ENCODE measurements around the gene NR2F1.

Gene NR2F1

GRCh38 chr5:93623153-93623552 lies 40.1 kb downstream of the NR2F1 start:
- H3K36me3 ChIP-seq (ENCODE audit: insufficient read depth, low read length), result no peaks in the 10 kb centered on the region
- H3K27ac ChIP-seq, result no peak overlapping the region
- no peak overlapping the region for H3K9ac ChIP-seq (ENCODE audit: insufficient read length)
- no peaks in the 10 kb centered on the region for H3K9me3 ChIP-seq (ENCODE audit: low read depth, low read length)
- no peak overlapping the region for H3K4me3 ChIP-seq
- TF ChIP-seq FOXP2 (optimal IDR thresholded peaks at IDR 0.05; ENCODE audit: control extremely low read depth, extremely low read length, insufficient read depth) (no peak), POLR2AphosphoS5 (IDR thresholded peaks at IDR 0.05; ENCODE audit: borderline replicate concordance, low read depth, low read length) (no peak), EZH2 (IDR thresholded peaks at IDR 0.05) (no peak)
- DNase-seq (ENCODE audit: low read depth, low spot score), result no peak

- Histone ChIP-seq H3K27ac (no peak overlapping the region), H3K36me3 (ENCODE audit: insufficient read depth, low read length) (no peaks in the 10 kb centered on the region), H3K4me3 (no peak overlapping the region), H3K9ac (ENCODE audit: insufficient read length) (no peak overlapping the region), H3K9me3 (ENCODE audit: low read depth, low read length) (no peaks in the 10 kb centered on the region)
- DNase-seq (ENCODE audit: low read depth, low spot score), result no peak
- TF ChIP-seq FOXP2 (optimal IDR thresholded peaks at IDR 0.05; ENCODE audit: control extremely low read depth, extremely low read length, insufficient read depth) (no peak), POLR2AphosphoS5 (IDR thresholded peaks at IDR 0.05; ENCODE audit: borderline replicate concordance, low read depth, low read length) (no peak), EZH2 (IDR thresholded peaks at IDR 0.05) (no peak)
Measured at GRCh38 chr5:93626801-93627200, 43.8 kb downstream of the NR2F1 start.

- Histone ChIP-seq H3K9me3 (ENCODE audit: low read depth, low read length) (no peaks in the 10 kb centered on the region), H3K4me3 (no peak overlapping the region), H3K9ac (ENCODE audit: insufficient read length) (no peak overlapping the region), H3K27ac (no peak overlapping the region), H3K36me3 (ENCODE audit: insufficient read depth, low read length) (no peaks in the 10 kb centered on the region)
- DNase-seq (ENCODE audit: low read depth, low spot score), result no peak
- TF ChIP-seq POLR2AphosphoS5 (IDR thresholded peaks at IDR 0.05; ENCODE audit: borderline replicate concordance, low read depth, low read length), result no peak
- no peak for TF ChIP-seq FOXP2 (optimal IDR thresholded peaks at IDR 0.05; ENCODE audit: control extremely low read depth, extremely low read length, insufficient read depth)
- TF ChIP-seq EZH2 (IDR thresholded peaks at IDR 0.05), result no peak
Measured at GRCh38 chr5:93632327-93632726, 49.3 kb downstream of the NR2F1 start.

GRCh38 chr5:93635991-93636390 lies 53.0 kb downstream of the NR2F1 start:
- no peak for DNase-seq (ENCODE audit: low read depth, low spot score)

GRCh38 chr5:93636837-93637236 lies 53.8 kb downstream of the NR2F1 start:
- no peak overlapping the region for H3K27ac ChIP-seq
- TF ChIP-seq EZH2 (IDR thresholded peaks at IDR 0.05) (no peak), POLR2AphosphoS5 (IDR thresholded peaks at IDR 0.05; ENCODE audit: borderline replicate concordance, low read depth, low read length) (no peak), FOXP2 (optimal IDR thresholded peaks at IDR 0.05; ENCODE audit: control extremely low read depth, extremely low read length, insufficient read depth) (no peak)
- no peaks in the 10 kb centered on the region for H3K9me3 ChIP-seq (ENCODE audit: low read depth, low read length)
- H3K36me3 ChIP-seq (ENCODE audit: insufficient read depth, low read length), result no peaks in the 10 kb centered on the region
- H3K4me3 ChIP-seq, result no peak overlapping the region
- no peak for DNase-seq (ENCODE audit: low read depth, low spot score)
- H3K9ac ChIP-seq (ENCODE audit: insufficient read length), result no peak overlapping the region

More at GRCh38 chr5:93635991-93636390, 53.0 kb downstream of the NR2F1 start:
- H3K9ac ChIP-seq (ENCODE audit: insufficient read length), result no peak overlapping the region
- no peak overlapping the region for H3K4me3 ChIP-seq
- H3K36me3 ChIP-seq (ENCODE audit: insufficient read depth, low read length), result no peaks in the 10 kb centered on the region
- no peaks in the 10 kb centered on the region for H3K9me3 ChIP-seq (ENCODE audit: low read depth, low read length)
- TF ChIP-seq POLR2AphosphoS5 (IDR thresholded peaks at IDR 0.05; ENCODE audit: borderline replicate concordance, low read depth, low read length), result no peak
- no peak for TF ChIP-seq FOXP2 (optimal IDR thresholded peaks at IDR 0.05; ENCODE audit: control extremely low read depth, extremely low read length, insufficient read depth)
- TF ChIP-seq EZH2 (IDR thresholded peaks at IDR 0.05), result no peak
- no peak overlapping the region for H3K27ac ChIP-seq

GRCh38 chr5:93637697-93638096 lies 54.7 kb downstream of the NR2F1 start:
- no peak for TF ChIP-seq EZH2 (IDR thresholded peaks at IDR 0.05)
- no peak for TF ChIP-seq POLR2AphosphoS5 (IDR thresholded peaks at IDR 0.05; ENCODE audit: borderline replicate concordance, low read depth, low read length)
- no peak for TF ChIP-seq FOXP2 (optimal IDR thresholded peaks at IDR 0.05; ENCODE audit: control extremely low read depth, extremely low read length, insufficient read depth)
- no peak overlapping the region for H3K27ac ChIP-seq
- H3K9ac ChIP-seq (ENCODE audit: insufficient read length), result no peak overlapping the region
- no peak overlapping the region for H3K4me3 ChIP-seq
- no peak for DNase-seq (ENCODE audit: low read depth, low spot score)
- H3K9me3 ChIP-seq (ENCODE audit: low read depth, low read length), result no peaks in the 10 kb centered on the region
- no peaks in the 10 kb centered on the region for H3K36me3 ChIP-seq (ENCODE audit: insufficient read depth, low read length)

- no peaks in the 10 kb centered on the region for H3K36me3 ChIP-seq (ENCODE audit: insufficient read depth, low read length)
- TF ChIP-seq FOXP2 (optimal IDR thresholded peaks at IDR 0.05; ENCODE audit: control extremely low read depth, extremely low read length, insufficient read depth), result no peak
- no peak for TF ChIP-seq POLR2AphosphoS5 (IDR thresholded peaks at IDR 0.05; ENCODE audit: borderline replicate concordance, low read depth, low read length)
- DNase-seq (ENCODE audit: low read depth, low spot score), result no peak
Measured at GRCh38 chr5:93642526-93642925, 59.5 kb downstream of the NR2F1 start.

More at GRCh38 chr5:93642526-93642925, 59.5 kb downstream of the NR2F1 start:
- H3K4me3 ChIP-seq, result no peak overlapping the region
- H3K27ac ChIP-seq, result no peak overlapping the region
- no peak overlapping the region for H3K9ac ChIP-seq (ENCODE audit: insufficient read length)
- H3K9me3 ChIP-seq (ENCODE audit: low read depth, low read length), result no peaks in the 10 kb centered on the region
